AML-193 (cell line): Measurements from ENCODE around the gene GATM.

Experiments
- DNase-seq, 2 experiments: peaks; one replicate each; lab custom pipeline; 2025; lab: John Stamatoyannopoulos, UW

The GATM gene

GRCh38 chr15:45378149-45378912 is at the start of gene GATM:
Gene GATM, minus strand, starts transcription at chr15:45378544. Its CDS starts 91 bp downstream, at chr15:45378453.
- DNase-seq: peak; percentile 8 to 28

GRCh38 chr15:45427085-45427484 is 48.7 kb upstream of the GATM start:
- DNase-seq: no peak

- peak in 1 of 2 experiments; percentile 20 for DNase-seq
These were observed 46.8 kb upstream of the GATM start for GRCh38 chr15:45425135-45425534.

GRCh38 chr15:45424429-45424828 is 46.1 kb upstream of the GATM start:
- no peak for DNase-seq

GRCh38 chr15:45417303-45417950 is 39.1 kb upstream of the GATM start:
- no peak for DNase-seq

GRCh38 chr15:45414215-45414885 is 36.0 kb upstream of the GATM start:
- DNase-seq: no peak

GRCh38 chr15:45409596-45409995 is 31.3 kb upstream of the GATM start:
- DNase-seq: no peak

GRCh38 chr15:45407786-45408185 is 29.4 kb upstream of the GATM start:
- DNase-seq: no peak

- peak; percentile 6 to 12 for DNase-seq
These were observed 24.9 kb upstream of the GATM start for GRCh38 chr15:45402955-45403877.

- DNase-seq: peak; percentile 96 to 98
These were observed 24.0 kb upstream of the GATM start for GRCh38 chr15:45402162-45402954.

GRCh38 chr15:45401665-45402161 is 23.4 kb upstream of the GATM start:
- DNase-seq: no peak

GRCh38 chr15:45399381-45400212 is 21.3 kb upstream of the GATM start:
- DNase-seq: peak; percentile 69 to 71

GRCh38 chr15:45397116-45397665 is 18.8 kb upstream of the GATM start:
- no peak for DNase-seq

- no peak for DNase-seq
These were observed 17.6 kb upstream of the GATM start for GRCh38 chr15:45395943-45396342.

GRCh38 chr15:45394681-45395080 is 16.3 kb upstream of the GATM start:
- DNase-seq: no peak

- DNase-seq: peak in 1 of 2 experiments; percentile 6
These were observed 15.5 kb upstream of the GATM start for GRCh38 chr15:45393851-45394250.

GRCh38 chr15:45392584-45392855 is 14.2 kb upstream of the GATM start:
- no peak for DNase-seq

GRCh38 chr15:45391746-45392583 is 13.6 kb upstream of the GATM start:
- DNase-seq: peak; percentile 73

GRCh38 chr15:45389351-45389750 is 11.0 kb upstream of the GATM start:
- DNase-seq: no peak
